NCI-H1092 treated with DMSO at 0.1 percent for 48 hours (cell line): Measurements from ENCODE around the gene ACSF3.
"Not testable (repeated sequence)": the region's sequence is repeated elsewhere in the genome, so short reads cannot be mapped to it uniquely, and the experiment has no call there.

Experiments
- DNase-seq: peaks from one replicate; lab custom pipeline; 2025; lab: John Stamatoyannopoulos, UW

The ACSF3 gene

GRCh38 chr16:89055894-89056555 lies 37.6 kb upstream of the ACSF3 start:
- DNase-seq = no peak

- no peak for DNase-seq
These were observed 37.1 kb upstream of the ACSF3 start for GRCh38 chr16:89056592-89056991.

GRCh38 chr16:89057738-89058137 lies 35.9 kb upstream of the ACSF3 start:
- DNase-seq = no peak

DNA sequence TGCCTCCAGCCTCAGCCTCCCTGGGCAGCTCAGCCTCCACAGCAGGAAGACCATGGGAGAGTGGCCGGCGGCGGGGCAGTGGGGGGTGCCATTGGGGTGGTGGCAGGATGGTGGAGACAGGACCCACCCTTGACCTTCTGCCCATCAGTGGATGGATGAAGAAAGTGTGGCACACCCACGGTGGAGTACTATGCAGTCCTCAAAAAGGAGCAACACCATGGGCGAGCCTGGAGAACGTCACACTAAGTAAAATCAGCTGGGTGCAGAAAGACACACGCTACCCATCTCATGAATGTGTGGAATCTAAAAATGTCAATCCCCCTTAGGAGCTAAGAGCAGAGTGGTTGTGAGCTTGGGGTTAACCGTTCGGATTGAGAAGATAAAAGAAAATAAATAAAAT lies 34.8 kb upstream of the ACSF3 start:
- no peak for DNase-seq

- no peak for DNase-seq
These were observed 33.4 kb upstream of the ACSF3 start for GRCh38 chr16:89060207-89060794.

- DNase-seq = no peak
These were observed 32.6 kb upstream of the ACSF3 start for GRCh38 chr16:89061086-89061485.

DNA sequence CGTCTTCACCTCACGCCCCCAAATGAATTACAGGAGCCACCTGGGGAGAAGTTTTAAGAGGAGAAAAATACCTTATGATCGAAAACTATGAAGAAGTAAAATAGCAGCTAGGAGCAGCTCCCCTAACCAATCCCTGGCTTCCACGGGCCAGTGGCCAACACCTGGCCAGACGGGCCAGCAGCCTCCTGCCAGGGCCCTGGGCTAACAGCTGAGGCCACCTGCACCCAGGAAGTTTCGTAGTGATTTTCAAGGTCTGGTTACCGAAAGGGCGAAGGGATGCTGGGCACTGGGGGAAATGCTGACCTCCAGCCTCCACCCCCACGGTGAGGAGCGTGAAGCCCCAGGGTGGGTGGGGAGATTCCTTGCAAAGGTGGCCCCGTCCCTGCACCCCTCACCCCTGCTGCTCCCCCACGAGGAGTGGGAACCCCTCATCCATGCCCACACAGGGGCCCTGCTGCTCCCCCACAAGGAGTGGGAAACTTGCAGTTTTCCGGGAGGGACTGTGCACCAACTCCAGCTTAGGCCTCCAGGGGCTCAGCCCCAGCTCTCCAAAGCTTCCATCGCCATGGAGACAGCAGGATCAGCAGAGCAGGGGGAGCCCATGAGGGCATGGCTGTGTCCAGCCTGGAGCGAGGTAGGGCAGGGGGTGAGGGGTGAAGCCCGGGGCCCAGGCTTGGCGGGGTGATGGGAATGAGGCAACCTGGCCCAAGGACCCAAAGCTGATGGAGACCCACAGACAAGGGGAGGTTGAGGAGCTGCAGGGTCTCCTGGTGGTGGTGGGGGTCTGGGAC lies 31.9 kb upstream of the ACSF3 start:
- no peak for DNase-seq

DNA sequence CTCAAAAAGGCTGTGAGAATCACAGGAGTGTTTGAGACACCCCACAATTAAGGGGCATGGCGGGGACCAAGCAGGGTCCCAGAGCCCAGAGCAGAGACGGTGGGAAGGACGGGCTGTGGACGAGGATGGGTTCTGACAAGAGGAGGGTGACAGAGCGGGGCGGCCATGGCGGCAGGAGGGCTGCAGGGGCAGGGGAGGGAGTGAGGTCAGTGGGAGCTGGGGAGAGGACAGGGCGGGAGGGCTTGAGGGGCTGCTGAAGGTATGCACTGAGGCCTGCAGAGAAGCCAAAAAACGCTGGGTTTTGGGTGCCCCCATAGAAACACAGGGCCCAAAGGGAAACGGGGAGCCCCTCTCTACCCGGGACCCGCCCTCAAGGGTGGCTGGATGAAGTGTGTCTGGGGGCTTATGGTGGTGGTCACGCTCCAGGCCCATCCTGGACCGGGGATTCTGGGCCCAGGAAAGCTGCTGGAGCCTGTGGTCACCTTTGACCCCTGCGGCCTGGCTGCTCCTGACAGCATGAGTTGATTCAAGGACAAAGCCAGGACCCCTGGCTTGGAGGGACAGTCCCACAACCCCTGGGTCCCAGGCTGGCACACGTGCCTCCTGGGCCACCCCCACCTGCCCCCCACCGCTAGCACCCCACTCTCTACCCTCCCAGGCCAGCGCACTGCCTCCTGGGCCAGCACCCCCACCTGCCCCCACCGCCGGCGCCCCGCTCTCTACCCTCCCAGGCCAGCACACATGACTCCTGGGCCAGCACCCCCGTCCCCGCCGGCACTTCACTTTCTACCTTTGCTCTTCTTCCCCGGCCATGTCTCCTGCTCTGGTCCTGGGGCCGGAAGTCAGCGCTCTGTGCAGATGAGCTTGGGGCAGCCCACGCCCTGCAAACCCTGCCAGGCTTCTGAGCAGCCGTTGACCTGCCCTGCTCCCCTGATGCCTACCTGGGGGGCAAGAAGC lies 31.0 kb upstream of the ACSF3 start:
- DNase-seq = no peak

DNA sequence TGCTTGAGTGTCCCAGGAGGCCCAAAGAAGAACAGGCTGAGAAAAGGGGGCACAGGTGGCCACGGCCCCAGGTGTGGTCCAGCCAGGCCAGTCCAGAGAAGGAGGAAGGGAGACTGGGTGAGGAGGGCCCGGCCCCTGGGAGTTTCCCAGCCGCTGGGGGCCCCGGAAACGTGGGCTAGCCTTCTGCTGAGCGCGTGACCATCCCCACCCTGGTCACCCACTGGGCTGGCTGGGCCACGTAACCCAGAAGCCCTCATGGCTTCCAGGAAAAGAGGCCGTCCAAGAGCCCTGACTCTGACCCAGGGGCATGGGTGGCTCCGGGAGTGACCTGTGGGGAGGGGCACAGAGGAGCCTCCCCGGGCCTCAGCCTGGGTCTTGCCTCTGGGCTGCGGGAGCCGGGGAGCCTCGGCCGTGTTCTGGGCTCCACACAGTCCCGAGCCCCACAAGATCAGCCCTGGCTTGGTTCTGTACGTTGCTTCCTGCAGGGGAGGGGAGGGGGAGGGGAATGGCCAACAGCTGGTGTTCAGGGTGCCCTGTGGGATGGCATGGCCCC lies 29.8 kb upstream of the ACSF3 start:
- no peak for DNase-seq

GRCh38 chr16:89064606-89065457 lies 28.8 kb upstream of the ACSF3 start:
- DNase-seq = no peak

DNA sequence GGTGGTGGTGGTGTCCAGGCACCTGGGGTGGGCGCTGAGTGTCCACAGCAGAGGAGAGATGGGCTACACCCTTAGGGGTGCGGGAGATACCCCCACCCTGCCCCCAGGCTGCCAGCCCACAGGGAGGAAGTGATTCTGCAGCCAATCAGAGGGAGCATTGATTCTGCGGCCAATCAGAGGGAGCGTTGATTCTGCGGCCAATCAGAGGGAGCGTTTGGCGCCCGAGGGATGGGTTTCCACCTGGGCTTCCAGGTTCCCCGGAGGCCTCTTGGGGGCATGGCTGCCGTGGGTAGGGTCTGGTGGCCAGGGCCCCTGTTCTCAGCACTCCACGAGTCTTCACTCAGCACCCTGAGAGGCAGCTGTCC lies 28.2 kb upstream of the ACSF3 start:
- no peak for DNase-seq

DNA sequence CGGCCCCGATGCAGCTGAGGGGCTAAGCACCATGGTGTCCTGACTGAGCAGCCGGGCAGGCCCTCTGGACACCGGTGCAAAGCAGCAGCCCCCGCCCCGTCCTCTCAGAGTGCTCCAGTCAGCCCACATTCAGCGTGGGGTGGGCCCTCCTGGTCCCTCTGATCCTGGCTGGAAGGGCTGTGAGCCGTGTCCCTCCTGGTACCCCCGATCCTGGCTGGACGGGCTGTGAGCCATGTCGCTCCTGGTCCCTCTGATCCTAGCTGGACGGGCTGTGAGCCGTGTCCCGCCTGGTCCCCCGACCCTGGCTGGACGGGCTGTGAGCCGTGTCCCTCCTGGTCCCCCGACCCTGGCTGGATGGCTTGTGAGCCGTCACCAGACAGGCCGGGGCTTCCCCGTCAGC lies 26.9 kb upstream of the ACSF3 start:
- no peak for DNase-seq

DNA sequence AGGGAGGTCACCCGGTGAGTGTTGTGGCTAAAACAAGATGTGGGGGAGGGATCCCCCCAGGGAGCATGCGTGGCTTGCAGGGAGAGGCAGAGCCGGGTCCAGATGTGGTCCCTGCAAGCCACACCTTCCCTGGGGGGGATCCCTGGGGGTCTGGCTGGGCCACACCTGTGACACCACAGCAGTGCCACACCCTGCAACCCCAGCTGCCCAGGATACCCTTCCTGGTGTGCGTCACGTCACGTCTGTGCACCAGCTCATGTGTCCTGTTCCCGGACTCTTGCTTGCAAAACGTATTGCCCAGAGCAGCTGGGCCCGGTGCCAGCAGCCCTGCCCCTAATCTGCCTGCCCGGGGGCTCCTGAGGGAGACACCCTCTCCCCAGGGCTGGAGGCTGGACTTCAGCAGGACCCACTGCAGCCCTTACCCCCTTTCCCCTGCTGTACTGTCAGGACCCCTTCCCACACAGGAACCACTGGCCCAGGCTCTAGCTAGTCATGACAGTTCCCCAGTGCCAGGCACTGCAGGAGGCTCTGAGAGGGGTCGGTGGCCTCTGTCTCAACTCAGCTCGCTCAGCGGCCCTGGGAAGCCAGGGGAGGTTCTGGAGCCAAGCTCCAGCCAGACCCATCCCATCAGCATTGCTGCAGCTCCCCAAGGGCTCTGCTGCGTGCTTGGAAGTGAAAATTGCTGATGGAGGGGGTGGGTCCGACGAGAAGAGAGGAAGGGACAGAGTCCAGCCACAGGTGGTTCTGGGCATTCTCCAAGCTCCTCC lies 25.8 kb upstream of the ACSF3 start:
- DNase-seq = no peak

DNA sequence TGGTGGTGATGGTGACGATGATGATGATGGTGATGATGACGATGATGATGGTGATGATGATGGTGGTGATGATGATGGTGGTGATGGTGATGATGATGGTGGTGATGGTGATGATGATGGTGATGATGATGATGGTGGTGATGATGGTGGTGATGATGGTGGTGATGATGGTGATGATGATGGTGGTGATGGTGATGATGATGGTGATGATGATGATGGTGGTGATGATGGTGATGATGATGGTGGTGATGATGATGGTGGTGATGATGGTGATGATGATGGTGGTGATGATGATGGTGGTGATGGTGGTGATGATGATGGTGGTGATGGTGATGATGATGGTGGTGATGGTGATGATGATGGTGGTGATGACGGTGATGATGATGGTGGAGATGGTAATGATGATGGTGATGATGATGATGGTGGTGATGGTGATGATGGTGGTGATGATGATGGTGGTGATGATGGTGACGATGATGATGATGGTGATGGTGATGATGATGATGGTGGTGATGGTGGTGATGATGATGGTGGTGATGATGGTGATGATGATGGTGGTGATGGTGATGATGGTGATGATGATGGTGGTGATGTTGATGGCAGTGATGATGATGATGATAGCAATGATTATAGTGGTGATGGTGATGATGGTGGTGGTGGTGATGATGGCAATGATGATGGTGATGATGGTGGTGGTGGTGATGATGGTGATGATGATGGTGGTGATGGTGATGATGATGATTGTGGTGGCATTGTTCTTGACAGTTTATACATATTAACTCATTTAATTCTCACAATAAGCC lies 24.6 kb upstream of the ACSF3 start:
- DNase-seq = not testable (repeated sequence)

- no peak for DNase-seq
These were observed 23.7 kb upstream of the ACSF3 start for GRCh38 chr16:89069920-89070319.

GRCh38 chr16:89070590-89070989 lies 23.1 kb upstream of the ACSF3 start:
- DNase-seq = no peak

DNA sequence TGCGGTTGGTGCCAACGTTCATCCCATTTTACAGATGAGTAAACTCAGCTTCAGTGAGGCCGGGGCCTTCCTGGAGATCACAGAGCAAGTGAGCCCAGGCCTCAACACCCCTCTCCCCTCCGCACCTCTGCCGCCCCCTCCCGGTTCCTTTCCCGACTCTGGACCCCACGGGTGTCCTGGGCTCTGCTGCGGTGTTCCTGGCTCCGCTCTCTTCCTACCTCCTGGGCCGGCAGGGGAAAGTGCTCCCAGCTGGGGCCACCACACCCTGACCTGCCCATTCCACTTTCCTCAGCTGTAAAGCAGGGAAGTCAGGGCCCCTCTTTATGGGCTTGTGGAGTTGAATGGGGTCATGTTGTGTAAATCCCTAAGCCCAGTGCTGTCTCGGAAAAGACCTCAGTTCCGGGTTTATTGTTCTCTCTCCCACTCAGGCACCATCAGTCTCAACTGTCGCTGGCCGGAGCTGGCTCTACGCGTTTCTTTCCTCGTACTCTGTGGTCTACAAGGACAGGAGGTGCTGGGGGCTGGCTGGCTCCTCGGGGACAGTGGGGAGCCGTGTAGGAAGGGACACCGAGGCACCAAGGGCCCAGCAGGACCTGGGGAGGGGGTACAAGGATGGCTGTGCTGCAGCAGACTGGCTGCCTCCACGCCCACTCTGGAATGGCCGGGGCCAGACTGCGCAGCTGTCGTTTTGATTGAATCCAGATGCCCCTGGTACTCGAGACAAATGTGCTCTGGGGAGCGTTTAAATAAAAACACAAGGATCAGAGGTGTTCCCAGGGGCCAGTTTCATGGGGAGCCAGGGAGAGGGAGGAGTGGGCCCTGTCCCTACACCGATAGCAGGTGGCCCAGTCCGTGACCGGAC lies 21.7 kb upstream of the ACSF3 start:
- DNase-seq = peak; percentile 49

- DNase-seq = no peak
These were observed 21.0 kb upstream of the ACSF3 start for GRCh38 chr16:89072548-89073130.
